Gastroesophageal sphincter (tissue), 4 donors: Measurements from ENCODE around the gene NPHP4. TPM values are rescaled to one million over a fixed set of nuclear protein-coding genes. Genes with fewer than 3 reads are reported as not detected.

ENCODE experiments used
- ATAC-seq: fragments of 150-250 bp; one replicate; pipeline ENCODE4 v1.9.1; 2016; ENCODE audit warnings: mild to moderate bottlenecking, moderate library complexity
- H3K27ac ChIP-seq, 4 donors: fragments of 200-600 bp; sonication (generic) in 3 of 4; 1 replicate in 3 of 4; 2 replicates in 1 of 4; pipeline ENCODE4 v1.5.1; 2016 to 2019
- H3K27me3 ChIP-seq: fragments of 200-600 bp; sonication (generic); one replicate; pipeline ENCODE4 v1.5.1; 2019
- H3K36me3 ChIP-seq, 2 donors: fragments of 200-600 bp; sonication (generic); one replicate each; pipeline ENCODE4 v1.5.1; 2019; ENCODE audit warnings: control low read depth in 1 of 2
- H3K4me1 ChIP-seq, 3 donors: fragments of 200-600 bp; sonication (generic); 1 replicate in 2 of 3; 2 replicates in 1 of 3; pipeline ENCODE4 v1.5.1; 2016 to 2019; ENCODE audit warnings: control low read depth in 2 of 3
- H3K4me3 ChIP-seq, 2 donors: fragments of 200-600 bp; sonication (generic); one replicate each; pipeline ENCODE4 v1.5.1; 2019; ENCODE audit warnings: mild to moderate bottlenecking in 1 of 2, moderate library complexity in 1 of 2
- H3K9me3 ChIP-seq, 3 donors: fragments of 200-600 bp; sonication (generic); one replicate each; pipeline ENCODE4 v1.5.1; 2017 to 2019; ENCODE audit warnings: control low read depth in 2 of 3
- EP300 ChIP-seq: sonication (generic); formaldehyde crosslinking; IDR thresholded peaks from one replicate; pipeline ENCODE4 v1.6.1; 2017; ENCODE audit warnings: antibody characterized with exemption, mild to moderate bottlenecking
- POLR2A ChIP-seq, 2 donors: fragments of 450-650 bp; IDR thresholded peaks; one replicate each; pipeline ENCODE4 v1.6.1; 2017; ENCODE audit warnings: antibody characterized with exemption in 2 of 2, mild to moderate bottlenecking in 2 of 2, moderate library complexity in 1 of 2
- POLR2AphosphoS5 ChIP-seq: sonication (generic); formaldehyde crosslinking; IDR thresholded peaks from one replicate; pipeline ENCODE4 v1.6.1; 2017; ENCODE audit warnings: antibody characterized with exemption
- WGBS, 2 donors: methylation state at CpG; one replicate each; pipeline ENCODE4 v1.1.5; 2018; ENCODE audit warnings: low coverage in 1 of 2; 5-methylcytosine and 5-hydroxymethylcytosine counted together
- total RNA-seq, 4 donors: library from RNA; depleted of rRNA; stranded (reverse); fragments of >200 nt; gene quantifications; one replicate each; pipeline ENCODE4 v1.1.0, GENCODE V29; 2016
- TF ChIP-seq, protein P1 (sequence below), 4 experiments: fragments of 200-600 bp in 2 of 4; fragments of 450-650 bp in 2 of 4; sonication (generic) in 1 of 4; IDR thresholded peaks; one replicate each; pipeline ENCODE4 v1.5.1; 2017 to 2019; ENCODE audit warnings: antibody characterized with exemption in 4 of 4, mild to moderate bottlenecking in 2 of 4, moderate library complexity in 2 of 4

The NPHP4 gene
- total RNA-seq, 4 donors from 2014 or later, result 5.7 to 9.7 (median 6.2) TPM

DNA sequence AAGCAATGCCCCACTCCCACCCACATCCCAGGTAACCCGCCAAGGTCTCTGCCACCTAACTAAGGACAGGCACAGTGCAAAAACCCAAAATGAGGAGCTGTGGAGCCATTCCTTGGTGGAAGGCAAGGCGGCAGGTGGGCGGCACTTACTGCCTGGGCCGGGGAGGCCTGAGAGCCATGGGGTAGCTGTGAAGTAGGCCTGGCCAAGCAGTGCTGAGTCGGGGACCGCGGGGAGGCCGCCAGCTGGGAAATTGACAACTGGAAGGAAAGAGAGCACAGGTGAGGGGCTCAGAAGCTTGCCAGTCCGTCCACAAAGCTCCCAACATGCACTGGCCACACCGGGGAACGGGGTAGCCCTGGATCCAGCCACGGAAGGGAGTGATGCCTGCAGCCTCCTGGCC lies 85.3 kb downstream of the NPHP4 start:
- 96 to 97% methylated on average over 6 to 9 of the region's 12 CpGs for WGBS, 2 donors
- Histone ChIP-seq H3K27ac (no peak overlapping the region), H3K36me3 (peaks cover 0 to 83% of the 10 kb centered on the region in 2 donors), H3K9me3 (no peaks in the 10 kb centered on the region), H3K27me3 (no peaks in the 10 kb centered on the region), H3K4me1 (no peaks in the 10 kb centered on the region), H3K4me3 (no peak overlapping the region)
- ATAC-seq, result no peak
- TF ChIP-seq, protein P1, sequence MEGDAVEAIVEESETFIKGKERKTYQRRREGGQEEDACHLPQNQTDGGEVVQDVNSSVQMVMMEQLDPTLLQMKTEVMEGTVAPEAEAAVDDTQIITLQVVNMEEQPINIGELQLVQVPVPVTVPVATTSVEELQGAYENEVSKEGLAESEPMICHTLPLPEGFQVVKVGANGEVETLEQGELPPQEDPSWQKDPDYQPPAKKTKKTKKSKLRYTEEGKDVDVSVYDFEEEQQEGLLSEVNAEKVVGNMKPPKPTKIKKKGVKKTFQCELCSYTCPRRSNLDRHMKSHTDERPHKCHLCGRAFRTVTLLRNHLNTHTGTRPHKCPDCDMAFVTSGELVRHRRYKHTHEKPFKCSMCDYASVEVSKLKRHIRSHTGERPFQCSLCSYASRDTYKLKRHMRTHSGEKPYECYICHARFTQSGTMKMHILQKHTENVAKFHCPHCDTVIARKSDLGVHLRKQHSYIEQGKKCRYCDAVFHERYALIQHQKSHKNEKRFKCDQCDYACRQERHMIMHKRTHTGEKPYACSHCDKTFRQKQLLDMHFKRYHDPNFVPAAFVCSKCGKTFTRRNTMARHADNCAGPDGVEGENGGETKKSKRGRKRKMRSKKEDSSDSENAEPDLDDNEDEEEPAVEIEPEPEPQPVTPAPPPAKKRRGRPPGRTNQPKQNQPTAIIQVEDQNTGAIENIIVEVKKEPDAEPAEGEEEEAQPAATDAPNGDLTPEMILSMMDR (IDR thresholded peaks at IDR 0.05), result no peak
- TF ChIP-seq POLR2AphosphoS5, result no peak
- no peak for TF ChIP-seq EP300
- no peak for TF ChIP-seq POLR2A (IDR thresholded peaks at IDR 0.05)

DNA sequence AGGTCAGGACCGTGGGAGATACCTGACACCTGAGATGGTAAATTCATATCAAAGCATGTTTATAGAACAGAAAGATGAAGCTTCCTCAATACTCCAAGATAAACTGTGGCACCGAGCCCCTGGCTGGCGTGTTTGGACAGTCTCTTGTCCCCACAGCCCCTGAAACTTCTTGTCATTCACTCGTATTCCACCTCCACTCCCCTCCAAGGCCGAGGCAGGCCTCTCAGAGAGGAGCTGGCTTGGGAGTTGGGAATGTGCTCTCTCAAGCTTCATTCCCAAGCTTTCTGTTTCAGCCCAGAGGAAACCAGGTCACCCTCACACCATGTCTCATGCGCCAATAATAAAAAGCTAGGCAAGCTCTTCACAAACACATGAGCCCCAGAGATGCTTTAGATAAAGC lies 86.1 kb downstream of the NPHP4 start:
- H3K36me3 ChIP-seq, result peaks cover 0 to 82% of the 10 kb centered on the region in 2 donors
- WGBS, 2 donors, result 89 to 91% methylated on average over 4 to 5 of the region's 6 CpGs

DNA sequence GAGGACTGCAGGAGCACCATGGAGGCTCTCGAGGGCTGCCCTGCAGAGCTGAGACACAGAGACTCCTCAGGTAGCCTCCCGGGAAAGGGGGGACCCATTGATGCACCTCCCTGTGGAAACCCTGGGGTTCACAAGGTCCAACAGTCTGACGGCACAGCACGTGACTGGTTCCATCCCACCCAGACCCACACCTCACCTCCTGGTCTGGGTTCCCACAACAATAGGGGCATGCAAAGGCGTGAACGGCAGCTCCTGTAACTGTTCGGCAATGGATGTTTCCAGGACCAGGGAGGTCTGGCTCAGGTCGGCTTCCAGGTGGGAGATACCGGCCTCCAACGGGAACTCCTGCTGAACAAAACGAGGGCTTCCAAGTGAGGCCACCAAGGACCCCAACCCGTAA lies 86.8 kb downstream of the NPHP4 start:
- TF ChIP-seq EP300, result no peak
- TF ChIP-seq POLR2AphosphoS5, result no peak
- TF ChIP-seq, protein P1 (IDR thresholded peaks at IDR 0.05), result no peak
- no peak for TF ChIP-seq POLR2A (IDR thresholded peaks at IDR 0.05)
- Histone ChIP-seq H3K9me3 (no peaks in the 10 kb centered on the region), H3K27ac (no peak overlapping the region), H3K4me1 (no peaks in the 10 kb centered on the region), H3K36me3 (peaks cover 0 to 82% of the 10 kb centered on the region in 2 donors), H3K4me3 (no peak overlapping the region), H3K27me3 (no peaks in the 10 kb centered on the region)
- 100% methylated on average over 1 of the region's 12 CpGs; no CpG with 5 or more reads in 1 of the 2 donors for WGBS, 2 donors
- ATAC-seq, result no peak

More for the DNA sequence above, 86.1 kb downstream of the NPHP4 start:
- H3K4me3 ChIP-seq, result no peak overlapping the region
- no peaks in the 10 kb centered on the region for H3K4me1 ChIP-seq
- no peaks in the 10 kb centered on the region for H3K27me3 ChIP-seq
- TF ChIP-seq POLR2A (IDR thresholded peaks at IDR 0.05) (no peak), POLR2AphosphoS5 (no peak), EP300 (no peak)
- TF ChIP-seq, protein P1 (IDR thresholded peaks at IDR 0.05), result no peak
- ATAC-seq, result no peak
- no peaks in the 10 kb centered on the region for H3K9me3 ChIP-seq
- no peak overlapping the region for H3K27ac ChIP-seq

DNA sequence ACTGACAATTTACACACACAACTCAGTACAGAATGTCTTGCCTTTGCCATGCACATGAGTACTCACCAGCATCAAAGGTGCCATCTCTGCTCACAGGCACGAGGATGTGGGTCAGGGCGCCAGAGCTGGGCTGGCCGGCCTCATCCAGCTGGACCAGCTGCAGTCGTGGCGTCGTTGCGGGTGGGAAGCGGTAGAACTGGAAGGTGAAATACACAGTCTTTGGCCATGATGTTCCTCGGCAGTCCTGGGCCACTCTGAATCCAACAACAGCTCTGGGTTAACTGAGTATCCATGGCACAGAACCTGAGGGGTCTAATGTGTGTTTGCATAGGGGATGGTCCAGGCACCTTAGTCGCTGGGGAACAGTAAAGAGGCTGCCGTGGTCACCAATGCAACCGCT lies 87.7 kb downstream of the NPHP4 start:
- WGBS, 2 donors, result 94 to 100% methylated on average over 1 to 6 of the region's 12 CpGs
- Histone ChIP-seq H3K36me3 (peaks cover 0 to 86% of the 10 kb centered on the region in 2 donors), H3K27me3 (no peaks in the 10 kb centered on the region), H3K9me3 (no peaks in the 10 kb centered on the region), H3K4me3 (no peak overlapping the region), H3K27ac (no peak overlapping the region), H3K4me1 (no peaks in the 10 kb centered on the region)
- no peak for ATAC-seq
- no peak for TF ChIP-seq POLR2A (IDR thresholded peaks at IDR 0.05)
- TF ChIP-seq, protein P1 (IDR thresholded peaks at IDR 0.05), result no peak
- TF ChIP-seq EP300, result no peak
- no peak for TF ChIP-seq POLR2AphosphoS5

DNA sequence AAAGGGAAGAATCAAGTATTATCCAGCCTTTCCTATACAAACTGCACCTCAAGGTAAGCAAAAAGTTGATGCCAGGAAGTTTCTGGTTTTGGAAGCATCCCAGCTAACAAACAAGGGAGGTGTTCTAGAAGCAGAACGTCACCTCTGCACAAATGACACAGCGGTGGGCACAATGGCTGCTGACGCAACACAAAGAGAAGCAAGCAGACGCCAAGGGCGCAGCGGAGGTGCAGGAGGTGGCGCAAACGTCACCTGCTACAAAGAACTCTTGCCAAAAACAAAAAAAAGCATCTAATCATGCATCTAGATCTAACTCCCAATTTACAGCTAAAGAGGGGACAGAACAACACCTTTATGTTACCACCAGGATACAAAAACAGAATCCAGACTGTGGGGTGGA lies 88.5 kb downstream of the NPHP4 start:
- Histone ChIP-seq H3K4me3 (no peak overlapping the region), H3K27ac (no peak overlapping the region), H3K4me1 (no peaks in the 10 kb centered on the region), H3K27me3 (no peaks in the 10 kb centered on the region), H3K36me3 (peaks cover 0 to 84% of the 10 kb centered on the region in 2 donors), H3K9me3 (no peaks in the 10 kb centered on the region)
- no peak for TF ChIP-seq EP300
- TF ChIP-seq, protein P1 (IDR thresholded peaks at IDR 0.05), result no peak
- no peak for TF ChIP-seq POLR2A (IDR thresholded peaks at IDR 0.05)
- no peak for TF ChIP-seq POLR2AphosphoS5
- 92% methylated on average over 8 of the region's 8 CpGs; no CpG with 5 or more reads in 1 of the 2 donors for WGBS, 2 donors
- ATAC-seq, result no peak
